ENCODE results near the gene SH3RF2. TPM values are rescaled to one million over a fixed set of nuclear protein-coding genes. Genes with fewer than 3 reads are reported as not detected.

Gene SH3RF2
- total RNA-seq, 2 experiments from 2014 or later = not detected

- no peak for DNase-seq (ENCODE audit: low spot score)
- TF ChIP-seq EZH2phosphoT487 (IDR thresholded peaks at IDR 0.05; ENCODE audit: borderline replicate concordance, low read depth, low read length) = no peak
- TF ChIP-seq, protein P1, sequence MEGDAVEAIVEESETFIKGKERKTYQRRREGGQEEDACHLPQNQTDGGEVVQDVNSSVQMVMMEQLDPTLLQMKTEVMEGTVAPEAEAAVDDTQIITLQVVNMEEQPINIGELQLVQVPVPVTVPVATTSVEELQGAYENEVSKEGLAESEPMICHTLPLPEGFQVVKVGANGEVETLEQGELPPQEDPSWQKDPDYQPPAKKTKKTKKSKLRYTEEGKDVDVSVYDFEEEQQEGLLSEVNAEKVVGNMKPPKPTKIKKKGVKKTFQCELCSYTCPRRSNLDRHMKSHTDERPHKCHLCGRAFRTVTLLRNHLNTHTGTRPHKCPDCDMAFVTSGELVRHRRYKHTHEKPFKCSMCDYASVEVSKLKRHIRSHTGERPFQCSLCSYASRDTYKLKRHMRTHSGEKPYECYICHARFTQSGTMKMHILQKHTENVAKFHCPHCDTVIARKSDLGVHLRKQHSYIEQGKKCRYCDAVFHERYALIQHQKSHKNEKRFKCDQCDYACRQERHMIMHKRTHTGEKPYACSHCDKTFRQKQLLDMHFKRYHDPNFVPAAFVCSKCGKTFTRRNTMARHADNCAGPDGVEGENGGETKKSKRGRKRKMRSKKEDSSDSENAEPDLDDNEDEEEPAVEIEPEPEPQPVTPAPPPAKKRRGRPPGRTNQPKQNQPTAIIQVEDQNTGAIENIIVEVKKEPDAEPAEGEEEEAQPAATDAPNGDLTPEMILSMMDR (conservative IDR thresholded peaks at IDR 0.05; ENCODE audit: low read length) = no peak
Observed at GRCh38 chr5:145996135-145996534, 59.8 kb downstream of the SH3RF2 start.

GRCh38 chr5:145999208-145999607 lies 62.8 kb downstream of the SH3RF2 start:
- POLR2A ChIA-PET = interaction anchor here (0.6 to 0.7 kb wide), 2 partner anchors 28 to 85 kb away, joined by 3 to 4 read pairs; no protein-coding TSS in a partner anchor
- Histone ChIP-seq H2AFZ (ENCODE audit: low read length) (no peak overlapping the region), H4K20me1 (ENCODE audit: insufficient read depth, low read length) (no peaks in the 10 kb centered on the region), H3K4me1 (ENCODE audit: insufficient read depth, low read length, poor library complexity, severe bottlenecking) (no peaks in the 10 kb centered on the region), H3K9me3 (ENCODE audit: low read length) (no peaks in the 10 kb centered on the region), H3K9me2 (ENCODE audit: insufficient read depth, low read length) (no peaks in the 10 kb centered on the region), H3K4me3 (ENCODE audit: low read depth, low read length, poor library complexity, severe bottlenecking) (no peak overlapping the region), H3K27ac (ENCODE audit: low read depth, low read length, poor library complexity, severe bottlenecking) (no peak overlapping the region), H3K4me2 (ENCODE audit: low read length) (no peak overlapping the region), H3K36me3 (ENCODE audit: insufficient read depth, low read length) (no peaks in the 10 kb centered on the region), H3K79me2 (ENCODE audit: insufficient read depth, low read depth, low read length) (no peaks in the 10 kb centered on the region)
- CTCF ChIA-PET (ENCODE audit: unreplicated experiment) = no interaction called here
- TF ChIP-seq EZH2phosphoT487 (IDR thresholded peaks at IDR 0.05; ENCODE audit: borderline replicate concordance, low read depth, low read length) = no peak
- TF ChIP-seq, protein P1 (conservative IDR thresholded peaks at IDR 0.05; ENCODE audit: low read length) = no peak
- no TSS peak for BruUV-seq (replicated peaks)
- intact Hi-C loops (cut with micrococcal nuclease; ENCODE audit: unreplicated experiment) = no loop called here
- no peak for DNase-seq (ENCODE audit: low spot score)

More at GRCh38 chr5:145996135-145996534, 59.8 kb downstream of the SH3RF2 start:
- no peaks in the 10 kb centered on the region for H3K9me3 ChIP-seq (ENCODE audit: low read length)
- no peak overlapping the region for H3K4me2 ChIP-seq (ENCODE audit: low read length)
- H4K20me1 ChIP-seq (ENCODE audit: insufficient read depth, low read length) = no peaks in the 10 kb centered on the region
- CTCF ChIA-PET (ENCODE audit: unreplicated experiment) = no interaction called here
- intact Hi-C loops (cut with micrococcal nuclease; ENCODE audit: unreplicated experiment) = no loop called here
- no peak overlapping the region for H3K4me3 ChIP-seq (ENCODE audit: low read depth, low read length, poor library complexity, severe bottlenecking)
- no peaks in the 10 kb centered on the region for H3K36me3 ChIP-seq (ENCODE audit: insufficient read depth, low read length)
- no peaks in the 10 kb centered on the region for H3K4me1 ChIP-seq (ENCODE audit: insufficient read depth, low read length, poor library complexity, severe bottlenecking)
- H3K9me2 ChIP-seq (ENCODE audit: insufficient read depth, low read length) = no peaks in the 10 kb centered on the region
- H2AFZ ChIP-seq (ENCODE audit: low read length) = no peak overlapping the region
- H3K79me2 ChIP-seq (ENCODE audit: insufficient read depth, low read depth, low read length) = no peaks in the 10 kb centered on the region
- POLR2A ChIA-PET = no interaction called here
- BruUV-seq (replicated peaks) = no TSS peak
- H3K27ac ChIP-seq (ENCODE audit: low read depth, low read length, poor library complexity, severe bottlenecking) = no peak overlapping the region

- no peak overlapping the region for H3K4me2 ChIP-seq (ENCODE audit: low read length)
- TF ChIP-seq EZH2phosphoT487 (IDR thresholded peaks at IDR 0.05; ENCODE audit: borderline replicate concordance, low read depth, low read length) = no peak
- TF ChIP-seq, protein P1 (conservative IDR thresholded peaks at IDR 0.05; ENCODE audit: low read length) = no peak
- H4K20me1 ChIP-seq (ENCODE audit: insufficient read depth, low read length) = no peaks in the 10 kb centered on the region
- no peak overlapping the region for H2AFZ ChIP-seq (ENCODE audit: low read length)
- no peaks in the 10 kb centered on the region for H3K36me3 ChIP-seq (ENCODE audit: insufficient read depth, low read length)
- H3K9me2 ChIP-seq (ENCODE audit: insufficient read depth, low read length) = no peaks in the 10 kb centered on the region
- H3K79me2 ChIP-seq (ENCODE audit: insufficient read depth, low read depth, low read length) = no peaks in the 10 kb centered on the region
- no peaks in the 10 kb centered on the region for H3K9me3 ChIP-seq (ENCODE audit: low read length)
- CTCF ChIA-PET (ENCODE audit: unreplicated experiment) = no interaction called here
- H3K4me1 ChIP-seq (ENCODE audit: insufficient read depth, low read length, poor library complexity, severe bottlenecking) = no peaks in the 10 kb centered on the region
- intact Hi-C loops (cut with micrococcal nuclease; ENCODE audit: unreplicated experiment) = no loop called here
- no peak overlapping the region for H3K27ac ChIP-seq (ENCODE audit: low read depth, low read length, poor library complexity, severe bottlenecking)
- no peak for DNase-seq (ENCODE audit: low spot score)
- no TSS peak for BruUV-seq (replicated peaks)
- POLR2A ChIA-PET = no interaction called here
- no peak overlapping the region for H3K4me3 ChIP-seq (ENCODE audit: low read depth, low read length, poor library complexity, severe bottlenecking)
Observed at GRCh38 chr5:146000072-146000471, 63.7 kb downstream of the SH3RF2 start.

All from OCI-LY7 (cell line).